Erythroblast (primary cell): ENCODE results near the gene YIPF4.

Source experiments
- GATA1 ChIP-seq: IDR thresholded peaks from 2 replicates; pipeline ENCODE4 v1.6.1; 2011; ENCODE audit warnings: low read depth, mild to moderate bottlenecking, control low read depth, low read length, moderate library complexity
- POLR2A ChIP-seq: IDR thresholded peaks from 2 replicates; pipeline ENCODE4 v1.6.1; 2011; ENCODE audit warnings: mild to moderate bottlenecking, low read length

DNA sequence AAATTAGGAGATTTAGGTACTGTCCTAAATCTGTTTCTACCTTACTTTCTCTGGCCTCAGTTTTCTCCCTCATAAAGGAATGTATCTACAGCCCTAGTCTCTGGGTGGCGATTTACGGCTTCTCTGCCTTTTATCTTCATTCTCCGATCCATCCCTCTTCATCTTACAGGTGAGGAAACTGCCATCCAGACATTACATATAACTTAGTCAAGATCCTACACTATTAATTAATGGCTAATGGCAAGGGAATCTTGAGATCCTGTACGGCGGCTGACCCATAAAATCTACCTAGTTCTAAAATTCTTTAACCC lies 386 bp upstream of the YIPF4 start:
- TF ChIP-seq POLR2A (no peak), GATA1 (no peak)
